RPMI7951 (cell line): ENCODE measurements around the gene FGGY. TPM values are rescaled to one million over a fixed set of nuclear protein-coding genes. Genes with fewer than 3 reads are reported as not detected.
"Not testable (repeated sequence)": the region's sequence is repeated elsewhere in the genome, so short reads cannot be mapped to it uniquely, and the experiment has no call there.

Experiments used
- DNase-seq: peaks from one replicate; pipeline ENCODE4 v3.0.0-alpha.2; 2012; ENCODE audit warnings: low read depth
- total RNA-seq: library from RNA; depleted of rRNA; stranded (reverse); fragments of >200 nt; shearing (Covaris generic); gene quantifications from 2 replicates; pipeline ENCODE4 v1.2.3, GENCODE V29; 2014

Gene FGGY
- total RNA-seq, 1 experiment from 2014 or later: 7.2 TPM

DNA sequence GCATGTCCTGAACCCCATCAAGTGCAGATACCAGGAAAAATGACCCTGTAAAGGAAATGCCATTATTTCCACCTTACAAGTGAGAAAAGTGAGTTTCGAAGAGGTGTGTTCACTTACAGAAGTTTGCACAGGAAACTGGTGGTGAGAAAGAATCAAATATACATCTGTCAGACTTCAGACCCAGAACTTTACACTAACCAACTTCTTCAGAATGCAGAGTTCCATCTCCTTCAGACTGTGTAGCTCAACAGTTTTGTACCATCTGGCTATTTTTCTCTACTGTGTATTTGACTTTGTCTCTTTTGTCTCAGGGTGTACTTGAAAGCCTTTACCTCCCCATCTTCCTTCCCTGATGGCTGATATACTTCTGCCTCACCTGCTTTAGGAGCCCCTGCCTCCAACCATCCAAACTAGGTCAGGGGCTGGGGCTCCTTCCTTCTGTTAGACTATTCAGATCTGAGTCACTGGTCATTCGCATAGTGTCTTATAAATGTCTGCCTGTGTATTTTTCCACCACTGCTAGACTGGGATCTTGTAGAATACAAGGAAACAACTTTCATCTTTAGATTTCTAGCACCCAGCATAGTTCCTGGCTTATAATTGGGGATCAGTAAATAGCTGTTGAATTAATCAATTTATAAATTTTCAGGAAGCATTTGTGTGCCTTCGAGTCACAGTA lies 247.9 kb downstream of the FGGY start:
- DNase-seq: no peak

DNA sequence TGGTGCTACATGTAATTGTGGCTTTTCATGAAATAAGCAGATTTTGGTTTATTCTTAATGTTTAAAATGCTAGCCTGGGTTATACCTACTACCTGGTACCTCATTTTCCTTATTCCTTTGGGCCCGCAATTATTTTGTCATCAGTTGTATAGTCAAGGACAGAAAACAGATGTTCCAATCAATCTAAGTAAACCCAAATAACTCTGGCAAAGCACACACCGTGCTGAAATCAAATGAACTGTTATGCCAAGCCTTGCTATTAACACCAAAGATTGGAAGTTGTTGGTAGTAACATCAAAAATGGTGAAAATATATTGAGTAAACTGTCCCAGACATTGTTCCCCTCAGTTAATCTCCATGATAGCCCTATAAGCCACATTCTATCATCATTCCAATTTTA lies 248.9 kb downstream of the FGGY start:
- no peak for DNase-seq

DNA sequence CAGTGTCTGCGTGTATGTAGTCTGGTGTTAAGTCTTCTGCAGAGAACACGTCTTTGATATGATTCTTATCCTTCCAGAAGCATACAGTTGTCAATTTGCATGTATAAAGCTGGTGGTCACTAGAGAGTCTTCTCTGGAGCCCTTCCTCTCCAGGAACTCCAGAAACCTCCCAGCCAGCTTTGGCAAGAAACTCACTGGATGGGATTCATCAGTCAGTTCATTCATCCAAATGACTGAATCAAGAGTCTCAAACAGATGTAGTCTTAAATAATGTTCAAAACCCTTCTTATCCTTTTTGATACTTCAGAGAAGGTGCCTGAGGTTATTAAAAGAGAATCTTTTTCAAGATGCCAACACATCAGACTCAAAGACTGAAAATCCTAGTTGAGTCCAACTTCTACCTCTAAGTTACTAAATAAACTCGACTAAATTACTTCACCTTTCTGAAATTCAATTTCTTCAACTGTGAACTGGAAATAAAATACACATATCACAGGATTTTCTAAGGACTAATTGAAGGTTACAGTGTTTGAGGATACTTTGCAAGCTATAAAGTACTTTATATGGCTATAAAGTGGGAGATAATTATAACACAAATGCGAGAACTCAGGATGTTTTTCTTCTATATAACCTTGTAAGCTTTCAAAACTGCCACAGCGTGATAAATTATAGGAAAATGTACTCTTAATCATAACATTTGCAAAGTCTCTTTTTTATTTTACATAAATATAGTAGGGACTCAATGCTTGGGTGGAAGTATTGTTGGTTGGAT lies 252.4 kb downstream of the FGGY start:
- DNase-seq: no peak

DNA sequence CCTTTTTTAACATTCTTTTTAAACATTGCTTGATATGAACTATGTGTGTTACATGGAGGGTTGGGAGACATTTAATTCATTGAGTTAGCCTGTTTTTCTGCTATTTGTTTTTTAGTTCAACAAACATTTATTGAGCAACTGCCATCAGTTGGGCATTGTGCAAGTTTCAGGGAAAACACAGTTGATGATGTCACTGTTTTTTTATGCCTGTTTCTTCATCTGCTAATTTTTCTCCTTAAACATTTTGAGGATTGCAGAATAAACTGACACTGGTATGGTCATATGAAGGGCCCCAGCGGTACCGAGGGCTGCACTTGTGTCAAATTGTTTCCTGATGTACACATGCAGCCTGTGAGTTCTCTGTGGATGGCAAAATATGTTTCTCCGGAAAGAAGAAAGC lies 253.0 kb downstream of the FGGY start:
- no peak for DNase-seq

DNA sequence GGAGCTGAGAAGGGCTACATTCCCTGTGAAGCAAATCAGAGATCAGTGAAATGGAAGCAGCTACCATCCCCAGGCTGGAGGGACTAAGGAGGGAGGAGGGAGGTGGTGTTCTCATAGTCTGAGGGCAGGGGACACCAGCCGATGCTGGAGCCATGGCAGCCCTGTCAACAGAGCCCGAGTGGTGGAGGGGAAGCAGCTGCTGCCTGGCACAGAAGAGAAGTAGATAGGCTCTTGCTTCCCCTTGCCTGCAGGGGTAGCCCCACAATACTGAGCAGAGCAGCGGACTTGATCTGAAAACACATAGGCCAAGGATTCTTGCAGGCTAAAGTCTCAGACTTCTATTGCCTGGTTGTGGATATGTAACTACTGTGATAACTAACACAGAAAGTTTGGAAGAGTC lies 255.1 kb downstream of the FGGY start:
- no peak for DNase-seq

DNA sequence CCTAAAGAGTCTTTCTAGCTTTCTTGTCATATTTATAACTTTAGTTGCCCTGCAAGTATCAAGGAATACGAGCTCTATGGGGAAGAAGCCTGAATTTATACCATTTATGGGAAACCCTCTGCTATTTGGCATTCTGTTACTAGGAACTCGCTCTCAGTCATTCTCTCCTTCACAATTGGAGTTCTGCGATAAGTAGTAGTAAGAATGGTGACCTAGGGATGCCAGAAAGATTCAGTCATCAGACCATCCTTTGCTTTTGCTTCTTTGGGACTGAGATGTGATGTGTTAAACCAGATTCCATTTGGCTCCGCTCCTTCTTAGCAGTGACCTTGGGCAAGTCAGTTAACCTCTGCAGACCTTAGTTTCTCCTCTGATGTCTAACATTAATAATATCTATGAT lies 256.5 kb downstream of the FGGY start:
- no peak for DNase-seq

DNA sequence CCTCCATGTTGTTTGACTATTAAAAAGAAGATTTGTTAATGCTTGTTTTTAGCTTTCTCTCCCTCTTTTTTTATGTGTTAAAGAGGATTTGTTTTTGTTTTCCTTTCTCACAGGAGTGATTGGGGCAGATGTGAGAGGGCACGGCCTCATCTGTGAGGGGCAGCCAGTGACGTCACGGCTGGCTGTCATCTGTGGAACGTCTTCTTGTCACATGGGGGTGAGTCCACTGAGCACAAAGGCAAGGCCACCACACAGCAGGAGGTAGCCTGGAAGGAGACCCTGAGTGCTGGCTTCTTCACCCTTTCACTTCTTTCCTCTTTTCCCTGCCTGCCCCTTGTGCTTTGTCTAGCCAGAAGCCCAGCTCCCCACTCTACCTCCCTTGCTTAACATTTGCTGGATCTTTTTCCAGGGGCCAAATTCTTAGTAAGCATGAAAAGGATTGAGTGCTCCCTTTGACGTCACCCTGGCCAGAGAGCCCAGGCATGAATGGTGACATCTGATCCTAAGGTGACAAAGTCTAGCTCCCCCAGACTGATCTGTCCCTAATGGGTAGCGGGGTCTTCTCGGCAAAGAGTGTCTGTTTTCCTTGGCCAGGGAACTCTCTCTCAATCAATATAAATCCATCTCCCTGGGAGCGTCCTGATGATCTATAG lies 257.2 kb downstream of the FGGY start:
- DNase-seq: no peak

DNA sequence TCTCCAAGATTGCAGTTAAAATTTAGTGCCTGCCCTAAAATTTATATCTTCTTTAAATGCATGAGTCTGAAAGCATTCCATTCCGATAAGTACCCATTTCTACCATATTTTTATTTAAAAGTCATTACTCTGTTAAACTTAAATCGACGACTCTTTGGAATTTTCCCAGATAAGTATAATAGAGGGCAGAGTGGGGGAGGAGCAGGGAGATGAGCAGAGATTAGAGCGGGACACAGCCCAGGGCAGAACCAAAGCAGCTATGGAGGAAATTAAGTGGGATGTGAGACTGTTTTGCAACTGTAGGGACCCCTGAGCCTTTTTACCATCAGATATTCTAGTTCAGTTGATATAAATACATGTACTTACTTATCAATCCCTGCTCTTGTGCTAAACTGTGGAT lies 257.9 kb downstream of the FGGY start:
- no peak for DNase-seq

DNA sequence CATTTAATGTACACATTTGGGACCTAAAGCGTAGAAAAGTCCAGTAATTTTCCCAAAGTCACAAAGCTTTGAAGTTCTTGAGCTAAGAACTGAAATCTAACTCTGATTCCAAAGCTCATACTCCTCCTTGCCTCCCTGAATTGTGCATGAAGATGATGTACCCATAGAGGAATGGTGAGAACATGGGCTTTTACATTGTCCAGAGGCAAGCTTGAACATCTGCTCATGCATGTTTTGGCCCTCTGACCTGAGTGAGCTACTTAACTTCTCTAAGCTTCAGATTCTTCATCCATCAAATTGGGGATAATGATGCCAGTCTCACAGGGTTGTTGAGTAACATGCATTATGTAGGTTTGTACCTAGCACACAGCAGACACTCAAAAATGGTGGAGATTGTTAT lies 259.5 kb downstream of the FGGY start:
- DNase-seq: no peak

DNA sequence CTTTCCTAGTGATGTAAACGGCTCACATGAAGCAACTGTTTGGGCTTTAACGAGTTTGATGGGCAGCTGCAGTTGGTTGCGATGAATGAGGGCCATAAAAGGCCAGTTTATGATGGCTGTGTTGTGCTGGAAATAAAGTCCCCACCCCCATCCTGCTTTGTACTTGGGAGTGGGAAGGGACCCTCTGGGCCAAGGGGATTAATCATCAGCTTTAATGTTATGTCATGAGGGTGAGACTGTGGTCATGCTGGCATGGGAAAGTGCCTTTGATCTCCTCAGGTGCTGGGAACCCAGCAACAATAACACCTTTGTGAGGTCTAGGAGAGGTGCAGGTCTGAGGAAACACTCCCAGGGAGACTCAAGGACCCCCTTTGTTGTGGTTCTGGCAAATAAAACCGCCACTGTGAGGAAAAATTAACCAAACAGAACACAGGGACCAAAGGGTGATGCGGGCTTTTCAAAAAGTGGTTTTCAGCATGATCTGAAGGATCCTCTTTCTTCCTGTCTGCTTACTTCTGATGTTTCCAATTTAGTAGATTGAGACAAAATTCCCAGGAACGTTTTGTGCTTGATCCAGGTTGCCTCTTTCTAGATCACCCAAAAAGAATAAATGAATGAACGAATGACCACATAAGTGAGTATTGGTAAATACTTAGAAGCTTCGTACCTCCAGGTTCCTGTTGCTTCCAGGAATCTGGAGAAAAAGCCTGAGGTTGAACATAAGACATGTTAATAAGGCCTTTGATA lies 260.1 kb downstream of the FGGY start:
- no peak for DNase-seq

DNA sequence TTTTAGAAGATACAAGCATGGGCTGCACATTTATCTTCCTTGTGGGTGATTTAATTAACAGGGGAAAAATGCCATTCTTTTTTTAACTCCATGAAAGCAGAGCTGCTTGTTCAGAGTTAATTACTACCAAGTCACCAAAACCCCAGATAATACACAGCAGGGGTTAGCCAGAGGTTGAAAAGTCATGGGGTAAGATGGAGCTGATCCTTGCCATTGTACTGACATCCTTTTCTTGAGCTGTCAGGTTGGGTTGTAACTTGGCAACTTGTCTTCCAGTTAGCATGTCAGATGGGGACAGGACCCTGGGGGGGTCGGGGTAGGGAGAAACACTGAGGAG lies 260.6 kb downstream of the FGGY start:
- no peak for DNase-seq

DNA sequence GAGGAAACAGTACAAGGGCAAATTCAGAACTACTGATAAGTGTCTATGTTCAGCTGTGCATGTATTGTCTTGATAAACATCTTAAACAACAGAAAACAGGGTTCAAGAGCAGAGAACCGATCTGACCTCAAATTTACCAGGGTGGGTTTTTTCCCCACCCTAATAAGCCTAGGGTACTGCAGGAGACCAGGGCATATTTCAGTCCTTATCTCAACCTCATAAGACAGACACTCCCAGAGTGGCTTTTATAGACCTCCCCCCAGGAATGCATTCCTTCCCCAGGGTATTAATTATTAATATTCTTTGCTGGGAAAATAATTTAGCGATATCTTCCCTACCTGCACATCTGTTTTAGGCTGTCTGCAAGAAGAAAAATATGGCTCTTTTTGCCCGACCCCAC lies 261.7 kb downstream of the FGGY start:
- not testable (repeated sequence) for DNase-seq

DNA sequence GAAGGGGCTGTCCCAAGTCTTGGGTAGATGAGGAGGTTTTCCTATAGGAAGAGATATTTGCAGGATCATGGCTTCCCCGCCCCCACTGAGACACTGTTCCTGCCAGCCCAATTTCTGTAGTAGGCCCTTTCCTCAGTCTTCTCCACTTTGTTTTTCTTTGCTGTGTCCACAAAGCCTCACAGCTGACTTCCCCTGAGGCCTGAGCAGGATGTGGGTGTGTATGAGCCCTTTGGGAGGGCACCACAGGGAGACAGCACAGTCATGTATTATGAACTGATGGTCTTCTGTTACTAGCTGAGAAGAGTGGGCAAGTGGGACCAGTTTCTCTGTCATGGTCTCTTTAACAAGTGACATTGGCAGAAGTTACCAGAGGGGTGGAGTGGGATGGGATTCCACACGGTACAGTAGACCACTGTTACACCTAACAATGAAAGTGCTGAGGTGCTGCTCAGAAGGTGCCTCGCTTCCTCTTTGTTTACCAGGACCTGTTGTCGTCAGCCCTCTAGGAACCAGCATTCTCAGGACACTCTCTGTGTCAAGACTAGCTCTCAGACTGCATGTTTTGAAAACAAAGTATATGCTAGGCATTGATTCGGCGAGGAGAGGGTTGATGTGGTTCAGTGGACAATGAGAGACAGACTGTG lies 264.0 kb downstream of the FGGY start:
- peak; percentile 22 for DNase-seq

DNA sequence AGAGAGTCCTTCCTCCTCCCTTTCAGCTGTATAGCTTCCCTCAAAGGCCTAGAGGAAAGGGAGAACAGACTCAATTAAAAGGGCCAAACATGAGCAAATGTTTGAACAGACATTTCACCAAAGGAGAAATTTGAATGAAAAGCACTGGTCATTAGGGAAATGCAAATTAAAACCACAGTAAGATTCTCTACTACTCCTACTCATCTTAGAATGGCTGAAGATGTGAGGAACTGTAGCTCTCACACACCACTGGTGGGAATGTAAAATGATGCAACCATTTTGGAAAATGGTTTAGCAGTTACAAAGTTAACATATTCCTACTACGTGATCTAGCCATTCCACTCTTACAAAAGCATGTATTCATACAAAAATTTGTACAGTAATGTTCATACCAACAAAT lies 264.9 kb downstream of the FGGY start:
- peak; percentile 40 for DNase-seq

DNA sequence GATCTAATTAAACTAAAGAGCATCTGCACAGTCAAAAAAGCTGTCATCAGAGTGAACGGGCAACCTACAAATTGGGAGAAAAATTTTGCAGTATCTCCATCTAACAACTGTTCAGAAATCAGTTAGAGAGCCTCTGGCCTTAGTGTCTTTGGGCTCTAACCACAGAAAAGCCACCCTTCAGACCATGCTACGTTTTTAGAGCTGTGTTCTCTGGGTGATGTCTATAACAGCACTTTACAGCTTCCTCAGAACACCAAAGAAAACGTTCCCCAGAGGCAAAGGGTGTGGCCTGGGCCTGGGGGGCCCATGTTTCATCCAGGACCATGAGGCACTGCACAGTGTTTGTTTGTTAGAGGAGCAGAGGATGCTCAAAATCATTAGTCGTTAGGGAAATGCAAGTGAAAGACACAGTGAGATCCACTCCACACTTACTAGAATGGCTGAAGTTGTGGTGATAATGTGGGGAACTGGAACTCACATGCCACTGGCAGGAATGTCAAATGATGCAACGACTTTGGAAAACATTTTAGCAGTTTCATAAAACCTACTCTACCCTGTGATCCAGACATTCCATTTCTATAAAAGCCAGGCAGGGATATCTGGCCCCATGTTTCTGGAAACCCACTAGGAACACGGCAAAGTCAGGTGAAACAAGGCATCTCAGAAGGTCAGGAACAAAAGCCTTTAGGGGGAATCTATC lies 267.4 kb downstream of the FGGY start:
- DNase-seq: no peak

DNA sequence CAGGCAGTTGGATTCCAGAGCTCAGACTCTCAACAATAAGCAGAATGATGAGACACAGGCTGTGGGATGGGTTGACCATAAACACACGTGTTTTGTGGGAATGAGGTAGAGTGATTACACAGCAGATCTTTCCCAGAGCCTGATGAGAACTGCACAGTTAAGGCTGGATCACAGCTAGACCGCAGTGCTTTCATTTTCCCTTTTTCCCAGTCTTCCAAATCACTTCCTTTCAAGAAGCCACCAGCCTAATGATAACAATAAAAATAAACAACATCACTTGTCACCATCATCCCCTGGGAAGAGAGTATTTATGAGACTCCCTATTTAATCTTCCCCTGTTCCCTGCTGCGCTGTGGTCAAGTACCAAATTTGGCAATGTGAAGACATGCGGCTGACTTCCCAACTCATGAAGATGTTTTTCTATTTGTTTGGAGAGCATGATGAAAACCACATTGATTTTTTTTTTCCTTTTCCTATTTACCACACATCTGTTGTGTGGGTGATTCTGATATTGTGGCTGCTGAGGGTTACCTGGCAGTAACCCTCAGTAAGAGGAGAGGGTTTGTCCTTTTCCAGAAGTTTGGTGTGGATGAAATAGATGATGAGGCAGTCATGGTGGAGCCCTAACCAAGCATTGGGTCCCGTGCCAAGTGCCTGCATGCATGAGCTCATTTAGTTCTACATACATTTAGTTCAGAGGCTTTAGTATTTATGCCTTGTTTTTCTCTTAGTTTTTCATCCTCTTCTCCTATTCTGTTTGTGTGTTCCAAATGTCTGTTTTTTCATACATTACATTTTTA lies 268.9 kb downstream of the FGGY start:
- DNase-seq: peak; percentile 77

DNA sequence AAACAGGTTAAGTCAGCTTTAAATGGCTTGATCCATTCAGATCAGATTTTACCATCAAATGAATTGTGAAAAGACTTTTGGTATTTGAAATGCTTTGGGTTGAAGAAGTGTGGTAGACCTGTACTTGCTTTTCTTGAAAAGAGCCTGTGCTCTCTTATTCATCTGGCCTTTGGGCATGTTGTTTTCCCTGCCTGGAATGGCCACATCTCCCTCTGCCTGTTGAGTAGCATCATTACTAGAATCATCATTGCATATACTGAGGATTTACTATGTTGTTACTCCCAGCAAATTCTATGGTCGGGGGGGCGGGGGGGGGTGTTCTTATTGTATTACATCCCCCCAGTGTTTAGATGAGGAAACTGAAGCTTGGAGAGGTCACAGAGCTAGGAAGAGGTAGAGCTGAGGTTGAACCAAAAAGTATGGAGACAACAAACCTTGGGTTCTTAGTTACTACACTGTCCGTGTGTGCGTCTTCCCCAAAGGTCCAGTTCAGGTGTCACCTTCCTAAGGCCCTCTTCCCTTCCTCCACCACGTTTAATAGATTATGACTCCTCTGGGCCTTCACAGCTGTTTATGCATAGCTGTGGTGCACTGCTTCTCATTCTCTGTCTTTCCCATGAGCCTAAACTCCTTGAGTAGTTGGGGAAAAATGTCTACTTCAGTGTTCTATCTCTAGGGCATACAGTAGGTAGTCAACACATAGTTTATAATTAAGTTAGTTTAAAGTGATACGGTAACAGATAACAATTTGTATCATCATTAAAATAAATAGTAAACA lies 271.5 kb downstream of the FGGY start:
- DNase-seq: peak; percentile 45

DNA sequence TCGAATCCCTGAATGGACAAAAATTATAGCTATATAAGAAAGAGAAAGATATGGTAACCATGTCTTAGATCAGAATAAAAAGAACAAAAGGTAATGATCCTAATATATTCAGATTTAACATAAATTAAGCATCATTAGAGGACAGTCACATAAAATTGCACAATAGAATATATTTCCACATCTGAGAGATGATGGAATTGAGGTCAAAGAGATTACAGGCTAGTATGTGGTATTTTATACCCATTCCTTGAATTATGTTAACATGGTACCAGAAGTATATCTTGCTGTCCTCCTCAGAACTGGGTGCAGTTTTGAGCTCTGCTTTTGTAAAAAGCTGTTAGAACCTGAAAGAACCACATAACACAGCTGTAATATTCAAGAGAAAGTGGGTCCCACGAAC lies 272.3 kb downstream of the FGGY start:
- DNase-seq: no peak

DNA sequence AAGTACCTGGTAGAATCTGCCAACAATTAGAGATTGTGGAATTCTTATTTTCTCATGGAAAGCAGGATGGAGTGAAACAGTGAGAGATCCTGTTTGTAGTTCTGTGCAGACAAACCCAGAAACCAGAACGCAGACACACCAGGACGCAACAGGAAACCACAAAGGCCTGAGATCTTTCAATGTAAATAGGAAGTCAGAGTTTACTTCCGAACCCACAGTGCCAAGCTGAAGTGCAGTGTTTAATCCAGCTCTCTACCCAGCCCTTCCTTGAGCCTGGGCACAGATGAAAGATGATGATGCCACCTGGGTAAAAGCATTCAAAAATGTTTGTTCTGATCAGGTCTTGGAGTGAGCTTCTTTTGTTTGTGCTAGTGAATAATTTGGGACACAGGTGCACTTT lies 273.6 kb downstream of the FGGY start:
- DNase-seq: peak; percentile 35

DNA sequence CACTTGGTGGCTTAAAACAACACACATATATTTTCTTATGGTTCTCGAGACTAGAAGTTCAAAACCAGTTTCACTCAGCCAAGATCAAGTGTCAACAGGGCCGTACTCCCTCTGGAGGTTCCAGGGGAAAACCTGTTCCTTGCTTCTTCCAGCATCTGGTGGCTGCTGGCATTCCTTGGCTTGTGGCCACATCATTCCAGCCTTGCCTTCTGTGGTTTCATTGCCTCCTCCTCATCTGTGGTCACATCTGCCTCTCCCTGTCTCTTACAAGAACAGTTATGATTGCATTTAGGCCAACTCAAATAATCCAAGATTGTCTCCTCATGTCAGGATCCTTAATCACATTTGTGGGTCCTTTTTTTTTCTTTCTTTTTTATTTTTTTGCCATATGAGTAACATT lies 277.2 kb downstream of the FGGY start:
- DNase-seq: peak; percentile 93
